ENCODE data around the gene PITPNM1. TPM values are rescaled to one million over a fixed set of nuclear protein-coding genes. Genes with fewer than 3 reads are reported as not detected.
"Not testable (repeated sequence)": the region's sequence is repeated elsewhere in the genome, so short reads cannot be mapped to it uniquely, and the experiment has no call there.

The PITPNM1 gene
- polyA plus RNA-seq, 5 donors, result 16.3 to 33.3 (median 19.5) TPM

DNA sequence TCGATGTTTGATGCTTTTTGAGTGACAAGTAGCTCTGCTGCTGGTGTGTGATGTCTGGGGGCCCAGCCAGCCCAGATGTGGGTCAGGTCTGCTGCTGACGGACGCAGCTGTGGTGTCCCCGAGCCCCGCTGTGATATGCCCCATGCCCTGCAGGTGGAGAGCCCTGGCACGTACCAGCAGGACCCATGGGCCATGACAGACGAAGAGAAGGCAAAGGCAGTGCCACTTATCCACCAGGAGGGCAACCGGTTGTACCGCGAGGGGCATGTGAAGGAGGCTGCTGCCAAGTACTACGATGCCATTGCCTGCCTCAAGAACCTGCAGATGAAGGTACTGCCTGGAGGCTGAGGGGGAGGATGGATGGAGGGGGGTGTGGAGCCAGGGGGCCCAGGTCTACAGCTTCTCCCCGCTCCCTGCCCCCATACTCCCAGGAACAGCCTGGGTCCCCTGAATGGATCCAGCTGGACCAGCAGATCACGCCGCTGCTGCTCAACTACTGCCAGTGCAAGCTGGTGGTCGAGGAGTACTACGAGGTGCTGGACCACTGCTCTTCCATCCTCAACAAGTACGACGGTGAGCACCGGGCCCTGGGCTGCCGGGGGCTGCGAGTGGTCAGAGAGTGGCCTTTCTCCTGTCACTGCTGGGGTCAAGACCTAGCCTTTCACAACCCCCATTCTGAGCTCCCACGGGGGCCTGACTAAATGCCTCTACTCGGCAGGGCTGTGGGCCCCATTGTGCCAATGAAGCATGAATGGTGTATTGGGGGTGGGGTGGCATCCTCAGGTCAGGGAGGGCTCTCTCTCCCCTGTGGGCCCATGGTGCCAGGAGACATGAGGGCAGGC is 15.1 kb downstream of the PITPNM1 start:
- DNase-seq, result no peak

GRCh38 chr11:67489203-67489884 is 15.8 kb downstream of the PITPNM1 start:
- no peak for DNase-seq

GRCh38 chr11:67486481-67487195 is 18.5 kb downstream of the PITPNM1 start:
- DNase-seq, result no peak

DNA sequence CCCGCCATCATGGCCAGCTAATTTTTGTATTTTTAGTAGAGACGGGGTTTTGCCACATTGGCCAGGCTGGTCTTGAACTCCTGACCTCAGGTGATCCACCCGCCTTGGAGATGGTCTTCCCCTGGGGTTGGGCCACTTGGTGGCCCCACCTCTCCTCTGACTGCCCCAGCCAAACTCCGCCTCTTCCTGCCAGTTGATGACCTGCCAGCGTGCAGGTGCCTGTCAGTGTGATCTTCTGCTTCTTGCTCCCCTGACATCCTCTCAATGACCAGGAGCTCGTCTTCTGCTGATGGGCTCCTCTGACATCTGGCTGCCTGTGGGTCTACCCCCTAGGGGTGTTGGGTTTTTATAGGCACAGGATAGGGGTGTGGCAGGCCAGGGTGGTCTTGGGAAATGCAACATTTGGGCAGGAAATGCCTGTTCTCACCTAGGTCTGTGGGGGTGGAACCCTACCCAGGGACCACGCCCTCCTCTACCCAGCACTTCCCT is 19.2 kb downstream of the PITPNM1 start:
- DNase-seq, result not testable (repeated sequence)

GRCh38 chr11:67484847-67485311 is 20.3 kb downstream of the PITPNM1 start:
- no peak for DNase-seq

GRCh38 chr11:67483831-67484665 is 21.1 kb downstream of the PITPNM1 start:
- no peak for DNase-seq

GRCh38 chr11:67482827-67483798 is 22.1 kb downstream of the PITPNM1 start, which contains the start of gene AIP:
Gene AIP, plus strand, starts transcription at chr11:67483026. Its CDS starts 133 bp downstream, at chr11:67483159.
- peak; percentile 97 for DNase-seq

DNA sequence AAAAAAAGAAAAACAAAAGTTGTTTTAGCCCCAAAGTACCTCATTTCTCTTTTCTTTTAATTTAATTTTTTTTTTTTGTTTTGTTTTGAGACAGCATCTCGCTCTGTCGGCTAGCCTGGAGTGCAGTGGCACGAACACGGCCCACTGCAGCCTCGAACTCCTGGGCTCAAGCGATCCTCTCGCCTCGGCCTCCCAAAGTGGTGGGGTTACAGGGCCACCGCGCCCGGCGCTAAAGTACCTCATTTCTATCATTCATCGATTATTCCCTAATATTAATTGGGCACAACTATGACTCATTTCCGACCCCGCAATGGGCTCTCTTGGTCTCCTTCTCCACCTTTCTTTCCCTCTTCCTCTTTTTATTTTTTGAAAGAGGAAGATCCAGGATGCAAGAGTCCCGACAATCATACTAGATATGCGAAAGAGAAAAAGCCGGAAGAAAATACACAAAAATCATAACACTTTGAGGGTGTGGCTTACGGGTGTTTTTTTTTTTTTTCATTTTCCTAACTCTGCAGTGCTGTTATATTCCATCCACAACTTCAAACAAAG is 22.8 kb downstream of the PITPNM1 start:
- no peak for DNase-seq

DNA sequence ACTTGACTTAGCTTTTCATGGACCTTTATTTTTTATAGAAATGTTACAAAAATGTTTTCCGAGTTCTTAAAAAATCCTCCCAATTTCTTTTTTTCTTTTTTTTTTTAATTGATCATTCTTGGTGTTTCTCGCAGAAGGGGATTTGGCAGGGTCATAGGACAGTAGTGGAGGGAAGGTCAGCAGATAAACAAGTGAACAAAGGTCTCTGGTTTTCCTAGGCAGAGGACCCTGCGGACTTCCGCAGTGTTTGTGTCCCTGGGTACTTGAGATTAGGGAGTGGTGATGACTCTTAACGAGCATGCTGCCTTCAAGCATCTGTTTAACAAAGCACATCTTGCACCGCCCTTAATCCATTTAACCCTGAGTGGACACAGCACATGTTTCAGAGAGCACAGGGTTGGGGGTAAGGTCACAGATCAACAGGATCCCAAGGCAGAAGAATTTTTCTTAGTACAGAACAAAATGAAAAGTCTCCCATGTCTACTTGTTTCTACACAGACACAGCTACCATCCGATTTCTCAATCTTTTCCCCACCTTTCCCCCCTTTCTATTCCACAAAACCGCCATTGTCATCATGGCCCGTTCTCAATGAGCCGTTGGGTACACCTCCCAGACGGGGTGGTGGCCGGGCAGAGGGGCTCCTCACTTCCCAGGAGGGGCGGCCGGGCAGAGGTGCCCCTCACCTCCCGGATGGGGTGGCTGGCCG is 27.7 kb downstream of the PITPNM1 start:
- not testable (repeated sequence) for DNase-seq

GRCh38 chr11:67476692-67477091 is 28.5 kb downstream of the PITPNM1 start:
- DNase-seq, result not testable (repeated sequence)

GRCh38 chr11:67472882-67473281 is 32.3 kb downstream of the PITPNM1 start:
- DNase-seq, result no peak

DNA sequence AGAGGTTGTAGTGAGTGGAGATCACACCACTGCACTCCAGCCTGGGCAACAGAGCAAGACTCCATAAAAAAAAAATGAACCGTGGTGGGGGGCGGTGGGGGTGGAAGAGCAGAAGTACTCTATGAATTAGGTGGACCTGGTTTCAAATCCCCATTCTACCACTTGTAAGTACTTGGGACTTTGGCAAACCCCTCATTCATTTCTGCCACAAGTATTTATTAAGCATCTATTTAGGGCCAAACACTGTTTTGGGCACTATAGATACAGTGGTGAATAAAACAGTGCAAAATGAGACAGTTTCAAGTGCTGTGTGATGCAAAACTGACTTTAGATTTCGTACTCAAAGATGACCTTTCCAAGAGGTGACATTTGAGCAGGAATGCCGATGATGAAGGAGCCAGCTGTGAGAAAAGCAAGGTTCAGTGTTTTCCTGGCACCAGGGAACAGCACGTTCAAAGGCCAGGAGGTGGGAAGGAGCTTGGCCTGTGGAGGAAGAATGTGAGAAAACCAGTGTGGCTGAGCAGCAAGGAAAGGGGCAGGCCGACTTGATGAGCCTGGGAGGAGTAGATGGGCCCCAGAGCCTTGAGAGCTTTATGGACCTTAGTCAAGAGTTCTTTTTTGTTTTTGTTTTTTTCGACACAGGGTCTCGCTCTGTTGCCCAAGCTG is 34.7 kb downstream of the PITPNM1 start:
- DNase-seq, result no peak

DNA sequence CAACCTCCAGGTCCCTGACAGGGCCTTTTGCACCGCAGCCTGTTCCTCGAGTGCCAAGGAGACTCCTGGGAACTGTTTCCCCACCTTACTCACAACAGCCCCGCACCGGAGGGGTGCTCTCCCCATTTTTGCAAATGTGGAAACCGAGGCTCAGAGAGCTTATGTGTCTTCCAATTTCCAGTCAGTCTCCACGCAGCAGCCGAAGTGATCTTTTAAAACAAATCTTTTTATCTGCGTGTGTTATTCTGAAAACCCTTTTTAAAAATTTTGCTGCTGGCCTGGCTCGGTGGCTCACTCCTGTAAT is 35.7 kb downstream of the PITPNM1 start:
- no peak for DNase-seq

DNA sequence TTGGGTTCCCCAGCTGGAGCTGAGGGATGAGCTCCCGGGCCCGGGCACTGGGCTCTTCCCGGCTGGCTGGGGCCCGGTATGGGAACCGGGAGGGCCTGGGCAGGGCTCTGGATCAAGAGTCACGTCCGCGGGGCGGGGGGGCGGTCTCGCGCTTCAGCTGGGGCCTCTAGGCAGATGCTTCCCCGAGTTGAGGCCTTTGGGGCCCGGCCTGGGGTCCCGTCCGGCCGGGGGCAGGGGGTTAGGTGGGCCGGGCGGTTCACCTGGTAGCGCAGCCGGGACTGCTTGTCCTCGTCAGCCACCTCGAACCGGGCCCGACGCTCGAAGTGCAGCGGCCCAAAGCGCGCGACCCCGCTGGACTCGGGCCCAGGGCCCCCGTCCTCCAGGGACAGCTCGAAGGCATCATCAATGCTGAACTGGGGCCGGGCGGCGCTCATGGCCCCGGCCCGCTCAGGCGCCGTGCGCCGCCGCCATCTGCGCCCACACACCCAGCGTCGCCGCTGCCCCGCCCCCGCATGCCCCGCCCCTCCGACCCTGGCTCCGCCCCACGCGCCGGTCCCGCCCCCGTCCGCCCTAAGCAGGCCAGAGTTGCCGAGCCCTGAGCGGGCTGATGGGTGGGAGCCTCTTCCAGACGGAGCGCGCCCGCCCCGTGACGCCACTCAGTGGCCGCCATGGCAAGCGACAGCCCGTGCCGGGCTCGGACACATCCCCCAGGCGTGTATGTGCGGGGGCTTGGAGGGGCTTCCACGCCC is 36.2 kb downstream of the PITPNM1 start, which contains the start of gene TMEM134:
Gene TMEM134 (minus strand): TSS at position 493 of the 749 bp plus-strand sequence. CDS start 59 bp downstream, at position 434.
- DNase-seq, result peak; percentile 88 to 90

DNA sequence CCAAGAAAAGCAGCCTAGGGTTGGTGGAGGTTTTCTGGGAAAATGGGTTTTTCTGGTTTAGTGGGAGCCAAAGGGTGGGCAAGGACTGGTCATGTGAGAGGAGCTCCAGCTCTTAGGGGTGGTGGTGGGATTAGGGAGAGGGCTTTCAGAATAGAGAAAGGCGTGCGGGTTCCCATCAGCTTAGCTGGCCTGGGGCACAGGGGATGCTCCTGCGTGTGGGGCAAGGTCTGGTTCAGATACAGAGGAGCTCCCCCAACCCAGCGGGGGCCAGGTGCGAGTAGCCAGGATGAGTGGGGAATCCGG is 36.8 kb downstream of the PITPNM1 start:
- DNase-seq, result no peak

GRCh38 chr11:67468056-67468455 is 37.1 kb downstream of the PITPNM1 start:
- DNase-seq, result no peak

DNA sequence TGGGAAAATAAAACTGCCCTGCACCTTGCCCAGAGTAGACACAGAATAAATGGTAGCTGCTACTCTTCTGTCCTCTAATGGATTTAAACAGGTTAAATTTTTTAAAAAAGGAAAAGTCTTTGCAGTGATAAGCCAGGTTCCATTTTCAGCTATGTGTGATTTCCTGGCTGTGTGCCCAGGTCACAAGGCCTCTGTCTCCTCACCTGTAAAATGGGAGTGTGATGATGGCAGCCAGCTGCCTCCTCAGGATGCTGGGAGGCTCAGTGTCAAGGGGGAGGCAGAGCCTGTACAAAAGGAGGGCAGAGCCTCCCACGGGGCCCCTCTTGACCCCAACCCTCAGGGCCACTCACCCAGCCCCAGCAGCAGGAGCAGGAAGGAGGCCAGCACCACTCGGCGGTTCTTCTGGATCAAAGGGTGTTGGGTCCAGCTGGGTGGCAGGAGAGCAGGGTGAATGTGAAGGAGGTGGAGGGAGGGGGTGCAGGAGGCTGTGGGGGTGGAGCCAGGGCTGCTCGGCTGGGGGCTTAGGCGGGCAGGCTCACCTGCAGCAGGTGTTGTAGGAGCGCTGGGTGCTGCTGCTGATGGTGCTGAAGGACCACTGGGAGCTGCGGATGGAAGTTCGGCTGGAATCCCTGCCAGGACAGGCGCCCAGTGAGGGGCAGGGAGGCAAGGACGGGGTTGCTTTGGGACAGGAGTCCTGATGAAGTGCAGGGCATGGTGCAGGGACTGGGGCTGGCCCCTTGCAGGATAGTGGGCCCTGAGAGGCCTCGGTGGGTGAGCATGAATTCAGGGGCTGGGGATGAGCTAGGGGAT is 38.0 kb downstream of the PITPNM1 start:
- DNase-seq, result no peak

Data from right lung (tissue), 5 donors.